Prostate gland (tissue), 2 donors: ENCODE results near the gene SETD9.

Source experiments
- CTCF ChIP-seq, 4 experiments: fragments of 200-600 bp in 2 of 4; fragments of 450-650 bp in 2 of 4; sonication (generic) in 2 of 4; IDR thresholded peaks; 1 replicate in 3 of 4; 2 replicates in 1 of 4; pipeline ENCODE4 v1.5.1; 2016 to 2019; ENCODE audit warnings: antibody characterized with exemption in 4 of 4, mild to moderate bottlenecking in 2 of 4, moderate library complexity in 2 of 4
- POLR2A ChIP-seq: fragments of 450-650 bp; IDR thresholded peaks from one replicate; pipeline ENCODE4 v1.6.1; 2016; ENCODE audit warnings: antibody characterized with exemption, mild to moderate bottlenecking
- POLR2AphosphoS5 ChIP-seq: sonication (generic); formaldehyde crosslinking; IDR thresholded peaks from one replicate; pipeline ENCODE4 v1.6.1; 2017; ENCODE audit warnings: antibody characterized with exemption

- TF ChIP-seq CTCF (IDR thresholded peaks at IDR 0.05) (no peak), POLR2AphosphoS5 (peak; percentile 78), POLR2A (peak; percentile 56)
These were observed at the start of gene SETD9 for GRCh38 chr5:56909294-56910209.
